OCI-LY1 (cell line): Measurements from ENCODE around the gene CXCL14.

ENCODE experiments used
- CTCF ChIP-seq: fragments of 200-600 bp; sonication (generic), shearing (Covaris generic); IDR thresholded peaks from 2 replicates; pipeline ENCODE4 v1.5.1; 2017; ENCODE audit warnings: mild to moderate bottlenecking, antibody characterized with exemption, low read length, moderate library complexity, mixed read lengths
- EZH2 ChIP-seq: fragments of 200-600 bp; sonication (generic), shearing (Covaris generic); IDR thresholded peaks from 2 replicates; pipeline ENCODE4 v1.8.0; 2017; ENCODE audit warnings: borderline replicate concordance, mixed run types, mild to moderate bottlenecking, antibody characterized with exemption, low read length, moderate library complexity, mixed read lengths

- no peak for TF ChIP-seq CTCF
- TF ChIP-seq EZH2, result no peak
Observed at GRCh38 chr5:135584276-135584675, 5.5 kb upstream of the CXCL14 start.
